ENCODE data around the gene TRAK1.

- TF ChIP-seq CTCF (conservative IDR thresholded peaks at IDR 0.05) (peak; percentile 71), EZH2 (IDR thresholded peaks at IDR 0.05; ENCODE audit: low read depth) (no peak)
Observed at GRCh38 chr3:42117175-42118008, 26.2 kb downstream of the TRAK1 start.
